Measurements from ENCODE around the gene IFI27L2. TPM values are rescaled to one million over a fixed set of nuclear protein-coding genes. Genes with fewer than 3 reads are reported as not detected.

Gene IFI27L2
- total and polyA plus RNA-seq, 2 of the 8 experiments (the other 6 are each of a cell fraction or from before 2014, with no cell fraction given) = 14.0 to 69.6 TPM

DNA sequence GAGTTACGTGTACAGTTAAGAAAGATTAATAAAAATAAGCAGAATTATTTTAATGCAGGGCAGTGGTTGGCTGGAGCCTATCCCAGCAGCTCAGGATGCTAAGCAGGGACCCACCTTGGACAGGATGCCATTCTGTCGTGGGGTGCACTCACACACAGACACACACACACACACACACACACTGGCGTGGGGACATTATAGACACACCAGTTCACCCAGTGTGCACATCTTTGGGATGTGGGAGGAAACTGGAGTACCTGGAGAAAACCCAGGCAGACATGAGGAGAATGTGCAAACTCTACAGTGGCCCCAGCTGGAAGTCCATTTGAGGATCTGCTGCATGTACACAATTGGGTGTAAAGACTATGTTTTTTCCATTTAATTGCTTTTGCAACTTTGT, 12.8 kb upstream of the IFI27L2 start (continued):
- TF ChIP-seq, protein P1, sequence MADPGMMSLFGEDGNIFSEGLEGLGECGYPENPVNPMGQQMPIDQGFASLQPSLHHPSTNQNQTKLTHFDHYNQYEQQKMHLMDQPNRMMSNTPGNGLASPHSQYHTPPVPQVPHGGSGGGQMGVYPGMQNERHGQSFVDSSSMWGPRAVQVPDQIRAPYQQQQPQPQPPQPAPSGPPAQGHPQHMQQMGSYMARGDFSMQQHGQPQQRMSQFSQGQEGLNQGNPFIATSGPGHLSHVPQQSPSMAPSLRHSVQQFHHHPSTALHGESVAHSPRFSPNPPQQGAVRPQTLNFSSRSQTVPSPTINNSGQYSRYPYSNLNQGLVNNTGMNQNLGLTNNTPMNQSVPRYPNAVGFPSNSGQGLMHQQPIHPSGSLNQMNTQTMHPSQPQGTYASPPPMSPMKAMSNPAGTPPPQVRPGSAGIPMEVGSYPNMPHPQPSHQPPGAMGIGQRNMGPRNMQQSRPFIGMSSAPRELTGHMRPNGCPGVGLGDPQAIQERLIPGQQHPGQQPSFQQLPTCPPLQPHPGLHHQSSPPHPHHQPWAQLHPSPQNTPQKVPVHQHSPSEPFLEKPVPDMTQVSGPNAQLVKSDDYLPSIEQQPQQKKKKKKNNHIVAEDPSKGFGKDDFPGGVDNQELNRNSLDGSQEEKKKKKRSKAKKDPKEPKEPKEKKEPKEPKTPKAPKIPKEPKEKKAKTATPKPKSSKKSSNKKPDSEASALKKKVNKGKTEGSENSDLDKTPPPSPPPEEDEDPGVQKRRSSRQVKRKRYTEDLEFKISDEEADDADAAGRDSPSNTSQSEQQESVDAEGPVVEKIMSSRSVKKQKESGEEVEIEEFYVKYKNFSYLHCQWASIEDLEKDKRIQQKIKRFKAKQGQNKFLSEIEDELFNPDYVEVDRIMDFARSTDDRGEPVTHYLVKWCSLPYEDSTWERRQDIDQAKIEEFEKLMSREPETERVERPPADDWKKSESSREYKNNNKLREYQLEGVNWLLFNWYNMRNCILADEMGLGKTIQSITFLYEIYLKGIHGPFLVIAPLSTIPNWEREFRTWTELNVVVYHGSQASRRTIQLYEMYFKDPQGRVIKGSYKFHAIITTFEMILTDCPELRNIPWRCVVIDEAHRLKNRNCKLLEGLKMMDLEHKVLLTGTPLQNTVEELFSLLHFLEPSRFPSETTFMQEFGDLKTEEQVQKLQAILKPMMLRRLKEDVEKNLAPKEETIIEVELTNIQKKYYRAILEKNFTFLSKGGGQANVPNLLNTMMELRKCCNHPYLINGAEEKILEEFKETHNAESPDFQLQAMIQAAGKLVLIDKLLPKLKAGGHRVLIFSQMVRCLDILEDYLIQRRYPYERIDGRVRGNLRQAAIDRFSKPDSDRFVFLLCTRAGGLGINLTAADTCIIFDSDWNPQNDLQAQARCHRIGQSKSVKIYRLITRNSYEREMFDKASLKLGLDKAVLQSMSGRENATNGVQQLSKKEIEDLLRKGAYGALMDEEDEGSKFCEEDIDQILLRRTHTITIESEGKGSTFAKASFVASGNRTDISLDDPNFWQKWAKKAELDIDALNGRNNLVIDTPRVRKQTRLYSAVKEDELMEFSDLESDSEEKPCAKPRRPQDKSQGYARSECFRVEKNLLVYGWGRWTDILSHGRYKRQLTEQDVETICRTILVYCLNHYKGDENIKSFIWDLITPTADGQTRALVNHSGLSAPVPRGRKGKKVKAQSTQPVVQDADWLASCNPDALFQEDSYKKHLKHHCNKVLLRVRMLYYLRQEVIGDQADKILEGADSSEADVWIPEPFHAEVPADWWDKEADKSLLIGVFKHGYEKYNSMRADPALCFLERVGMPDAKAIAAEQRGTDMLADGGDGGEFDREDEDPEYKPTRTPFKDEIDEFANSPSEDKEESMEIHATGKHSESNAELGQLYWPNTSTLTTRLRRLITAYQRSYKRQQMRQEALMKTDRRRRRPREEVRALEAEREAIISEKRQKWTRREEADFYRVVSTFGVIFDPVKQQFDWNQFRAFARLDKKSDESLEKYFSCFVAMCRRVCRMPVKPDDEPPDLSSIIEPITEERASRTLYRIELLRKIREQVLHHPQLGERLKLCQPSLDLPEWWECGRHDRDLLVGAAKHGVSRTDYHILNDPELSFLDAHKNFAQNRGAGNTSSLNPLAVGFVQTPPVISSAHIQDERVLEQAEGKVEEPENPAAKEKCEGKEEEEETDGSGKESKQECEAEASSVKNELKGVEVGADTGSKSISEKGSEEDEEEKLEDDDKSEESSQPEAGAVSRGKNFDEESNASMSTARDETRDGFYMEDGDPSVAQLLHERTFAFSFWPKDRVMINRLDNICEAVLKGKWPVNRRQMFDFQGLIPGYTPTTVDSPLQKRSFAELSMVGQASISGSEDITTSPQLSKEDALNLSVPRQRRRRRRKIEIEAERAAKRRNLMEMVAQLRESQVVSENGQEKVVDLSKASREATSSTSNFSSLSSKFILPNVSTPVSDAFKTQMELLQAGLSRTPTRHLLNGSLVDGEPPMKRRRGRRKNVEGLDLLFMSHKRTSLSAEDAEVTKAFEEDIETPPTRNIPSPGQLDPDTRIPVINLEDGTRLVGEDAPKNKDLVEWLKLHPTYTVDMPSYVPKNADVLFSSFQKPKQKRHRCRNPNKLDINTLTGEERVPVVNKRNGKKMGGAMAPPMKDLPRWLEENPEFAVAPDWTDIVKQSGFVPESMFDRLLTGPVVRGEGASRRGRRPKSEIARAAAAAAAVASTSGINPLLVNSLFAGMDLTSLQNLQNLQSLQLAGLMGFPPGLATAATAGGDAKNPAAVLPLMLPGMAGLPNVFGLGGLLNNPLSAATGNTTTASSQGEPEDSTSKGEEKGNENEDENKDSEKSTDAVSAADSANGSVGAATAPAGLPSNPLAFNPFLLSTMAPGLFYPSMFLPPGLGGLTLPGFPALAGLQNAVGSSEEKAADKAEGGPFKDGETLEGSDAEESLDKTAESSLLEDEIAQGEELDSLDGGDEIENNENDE (IDR thresholded peaks at IDR 0.05; ENCODE audit: insufficient replicate concordance, low read length) = no peak
- TF ChIP-seq SAP30 (IDR thresholded peaks at IDR 0.05; ENCODE audit: insufficient read depth, insufficient replicate concordance, low read length) (no peak), TAF7 (optimal IDR thresholded peaks at IDR 0.05; ENCODE audit: borderline replicate concordance, low read depth, low read length) (no peak), TAF1 (IDR thresholded peaks at IDR 0.05; ENCODE audit: low read depth, low read length) (no peak), KDM4A (IDR thresholded peaks at IDR 0.05; ENCODE audit: low read depth, low read length, severe bottlenecking) (no peak)
